Calu3 (cell line): ENCODE measurements around the gene ALOX12B. TPM values are rescaled to one million over a fixed set of nuclear protein-coding genes. Genes with fewer than 3 reads are reported as not detected.

Experiments used
- BruUV-seq: library from RNA; stranded (reverse); fragments of 400-500 nt; replicated peaks from 2 replicates; lab custom pipeline; 2021; lab: Mats Ljungman, UMichigan
- CTCF ChIA-PET: fragments of 300-600 bp; sonication (Branson Sonifier 250); formaldehyde crosslinking; loops from one replicate; lab custom pipeline; 2022; ENCODE audit warnings: antibody characterized with exemption; lab: Charles Lee
- DNase-seq: peaks from one replicate; pipeline ENCODE4 v3.0.0; 2022
- H3K27ac Mint-ChIP-seq: one replicate; pipeline ENCODE4 v1.8.0; 2022; ENCODE audit warnings: mixed read lengths; ENCODE audit not compliant: unreplicated experiment
- H3K27me3 Mint-ChIP-seq: one replicate; pipeline ENCODE4 v1.8.0; 2022; ENCODE audit warnings: mixed read lengths; ENCODE audit not compliant: unreplicated experiment
- H3K36me3 Mint-ChIP-seq: one replicate; pipeline ENCODE4 v1.8.0; 2022; ENCODE audit warnings: mild to moderate bottlenecking, moderate library complexity, mixed read lengths; ENCODE audit not compliant: insufficient read depth, unreplicated experiment
- H3K4me1 Mint-ChIP-seq: one replicate; pipeline ENCODE4 v1.8.0; 2022; ENCODE audit warnings: mild to moderate bottlenecking, low read depth, mixed read lengths; ENCODE audit not compliant: unreplicated experiment
- H3K4me3 Mint-ChIP-seq: one replicate; pipeline ENCODE4 v1.8.0; 2022; ENCODE audit warnings: mild to moderate bottlenecking, low read depth, moderate library complexity, mixed read lengths; ENCODE audit not compliant: unreplicated experiment
- H3K9me3 Mint-ChIP-seq: one replicate; pipeline ENCODE4 v1.8.0; 2022; ENCODE audit warnings: low read depth, mixed read lengths; ENCODE audit not compliant: unreplicated experiment
- intact Hi-C: fragments of 100-400 bp; cut with micrococcal nuclease; formaldehyde crosslinking; loops from one replicate; pipeline ENCODE4 v1.10.0; 2022; ENCODE audit not compliant: unreplicated experiment
- total RNA-seq: library from RNA; stranded (reverse); gene quantifications from 2 replicates; pipeline ENCODE4 v1.2.3, GENCODE V29; 2022
- TF ChIP-seq, protein P1 (sequence below): fragments of 200-600 bp; IDR thresholded peaks from one replicate; pipeline ENCODE4 v1.8.0; 2022; ENCODE audit warnings: antibody characterized with exemption; ENCODE audit not compliant: unreplicated experiment

The ALOX12B gene
- total RNA-seq, 1 experiment from 2014 or later = not detected

- intact Hi-C loops = no loop called here
- no peak for DNase-seq
- Mint-ChIP-seq H3K4me1 (peaks cover 13% of the 10 kb centered on the region), H3K36me3 (no peaks in the 10 kb centered on the region), H3K4me3 (no peak overlapping the region), H3K9me3 (no peaks in the 10 kb centered on the region), H3K27ac (no peak overlapping the region), H3K27me3 (peaks cover 44% of the 10 kb centered on the region)
- CTCF ChIA-PET = interaction anchor here (1.2 to 1.8 kb wide), 2 partner anchors 15 to 59 kb away, joined by 3 to 5 read pairs; no protein-coding TSS in a partner anchor
- TF ChIP-seq, protein P1, sequence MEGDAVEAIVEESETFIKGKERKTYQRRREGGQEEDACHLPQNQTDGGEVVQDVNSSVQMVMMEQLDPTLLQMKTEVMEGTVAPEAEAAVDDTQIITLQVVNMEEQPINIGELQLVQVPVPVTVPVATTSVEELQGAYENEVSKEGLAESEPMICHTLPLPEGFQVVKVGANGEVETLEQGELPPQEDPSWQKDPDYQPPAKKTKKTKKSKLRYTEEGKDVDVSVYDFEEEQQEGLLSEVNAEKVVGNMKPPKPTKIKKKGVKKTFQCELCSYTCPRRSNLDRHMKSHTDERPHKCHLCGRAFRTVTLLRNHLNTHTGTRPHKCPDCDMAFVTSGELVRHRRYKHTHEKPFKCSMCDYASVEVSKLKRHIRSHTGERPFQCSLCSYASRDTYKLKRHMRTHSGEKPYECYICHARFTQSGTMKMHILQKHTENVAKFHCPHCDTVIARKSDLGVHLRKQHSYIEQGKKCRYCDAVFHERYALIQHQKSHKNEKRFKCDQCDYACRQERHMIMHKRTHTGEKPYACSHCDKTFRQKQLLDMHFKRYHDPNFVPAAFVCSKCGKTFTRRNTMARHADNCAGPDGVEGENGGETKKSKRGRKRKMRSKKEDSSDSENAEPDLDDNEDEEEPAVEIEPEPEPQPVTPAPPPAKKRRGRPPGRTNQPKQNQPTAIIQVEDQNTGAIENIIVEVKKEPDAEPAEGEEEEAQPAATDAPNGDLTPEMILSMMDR = no peak
- BruUV-seq = no TSS peak
Measured at GRCh38 chr17:8056232-8056975, 31.1 kb downstream of the ALOX12B start.

DNA sequence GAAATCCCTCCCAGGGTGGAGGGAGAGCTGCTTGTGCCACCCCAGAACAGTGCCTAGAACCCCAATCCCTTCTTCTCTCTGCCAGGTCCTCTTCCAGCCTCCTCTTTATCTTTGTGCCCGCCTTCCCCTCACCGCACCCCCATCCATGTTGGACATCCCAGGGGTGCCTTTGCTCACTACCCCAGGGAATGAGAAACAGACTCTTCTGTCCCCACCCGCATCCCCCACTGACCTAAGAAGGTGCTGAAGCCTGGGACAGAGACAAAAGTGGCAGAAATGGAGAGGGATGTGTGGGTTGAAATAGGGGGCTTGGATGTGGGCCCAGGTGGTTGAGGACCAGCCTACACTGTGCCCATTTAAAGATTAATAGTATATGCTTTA lies 31.7 kb downstream of the ALOX12B start:
- DNase-seq = no peak
- intact Hi-C loops = no loop called here
- no TSS peak for BruUV-seq
- H3K36me3 Mint-ChIP-seq = no peaks in the 10 kb centered on the region
- TF ChIP-seq, protein P1 = no peak
- no peak overlapping the region for H3K4me3 Mint-ChIP-seq
- no peaks in the 10 kb centered on the region for H3K9me3 Mint-ChIP-seq
- CTCF ChIA-PET = interaction anchor here (1.2 kb wide), 1 partner anchor 59 kb away, joined by 3 read pairs; no protein-coding TSS in a partner anchor
- peaks cover 38% of the 10 kb centered on the region for H3K27me3 Mint-ChIP-seq
- H3K4me1 Mint-ChIP-seq = peaks cover 13% of the 10 kb centered on the region
- H3K27ac Mint-ChIP-seq = no peak overlapping the region

GRCh38 chr17:8053600-8053999 lies 33.9 kb downstream of the ALOX12B start:
- peaks cover 13% of the 10 kb centered on the region for H3K4me1 Mint-ChIP-seq
- H3K4me3 Mint-ChIP-seq = no peak overlapping the region
- no peaks in the 10 kb centered on the region for H3K9me3 Mint-ChIP-seq
- CTCF ChIA-PET = no interaction called here
- no peaks in the 10 kb centered on the region for H3K36me3 Mint-ChIP-seq
- no peak overlapping the region for H3K27ac Mint-ChIP-seq
- no peak for DNase-seq
- peaks cover 27% of the 10 kb centered on the region for H3K27me3 Mint-ChIP-seq
- BruUV-seq = no TSS peak
- intact Hi-C loops = no loop called here
- TF ChIP-seq, protein P1 = no peak

DNA sequence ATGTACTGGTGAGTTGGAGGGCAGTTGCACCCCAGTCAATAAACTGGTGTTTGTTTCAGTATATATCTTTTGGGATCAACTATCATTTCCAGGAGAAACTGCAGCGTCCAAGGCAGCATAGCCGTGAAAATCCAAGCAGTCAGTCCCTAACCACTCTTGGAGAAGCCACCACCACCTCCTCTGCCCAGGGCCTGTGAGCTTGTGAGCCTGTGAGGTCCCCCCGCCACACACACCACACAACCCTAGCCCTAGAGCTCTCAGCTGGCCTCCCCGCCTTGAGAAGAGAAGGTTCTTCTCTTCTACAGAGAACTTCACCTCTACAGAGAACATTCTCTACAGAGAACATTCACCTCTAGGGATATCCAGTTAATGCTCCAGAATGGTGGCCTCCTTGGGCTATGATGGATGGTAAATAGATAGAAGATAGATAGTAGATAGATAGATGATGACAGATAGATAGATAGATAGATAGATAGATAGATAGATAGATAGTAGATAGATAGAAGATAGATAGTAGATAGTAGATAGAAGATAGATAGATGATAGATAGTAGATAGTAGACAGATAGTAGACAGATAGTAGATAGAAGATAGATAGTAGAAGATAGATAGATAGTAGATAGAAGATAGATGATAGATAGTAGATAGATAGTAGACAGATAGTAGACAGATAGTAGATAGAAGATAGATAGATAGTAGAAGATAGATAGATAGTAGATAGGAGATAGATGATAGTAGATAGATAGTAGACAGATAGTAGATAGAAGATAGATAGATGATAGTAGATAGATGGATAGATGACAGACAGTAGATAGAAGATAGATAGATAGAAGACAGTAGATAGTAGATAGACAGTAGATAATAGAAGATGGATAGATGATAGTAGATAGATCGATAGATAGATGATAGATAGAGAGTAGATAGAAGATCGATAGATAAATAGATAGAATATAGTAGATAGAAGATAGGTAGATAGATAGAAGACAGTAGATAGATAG lies 35.0 kb downstream of the ALOX12B start:
- H3K36me3 Mint-ChIP-seq = no peaks in the 10 kb centered on the region
- BruUV-seq = no TSS peak
- DNase-seq = no peak
- no peak overlapping the region for H3K27ac Mint-ChIP-seq
- intact Hi-C loops = no loop called here
- CTCF ChIA-PET = interaction anchor here (1.3 kb wide), 1 partner anchor 21 kb away, joined by 10 read pairs; no protein-coding TSS in a partner anchor
- TF ChIP-seq, protein P1 = no peak
- H3K4me1 Mint-ChIP-seq = peaks cover 12% of the 10 kb centered on the region
- peaks cover 18% of the 10 kb centered on the region for H3K27me3 Mint-ChIP-seq
- H3K4me3 Mint-ChIP-seq = no peak overlapping the region
- H3K9me3 Mint-ChIP-seq = no peaks in the 10 kb centered on the region
